Stomach (tissue), 4 donors: ENCODE data around the gene MED15.

ENCODE experiments used
- EP300 ChIP-seq: sonication (generic); formaldehyde crosslinking; IDR thresholded peaks from one replicate; pipeline ENCODE4 v1.6.1; 2017; ENCODE audit warnings: antibody characterized with exemption
- POLR2A ChIP-seq, 4 donors: fragments of 450-650 bp; IDR thresholded peaks; one replicate each; pipeline ENCODE4 v1.6.1; 2016; ENCODE audit warnings: antibody characterized with exemption in 4 of 4, control low read depth in 2 of 4, mild to moderate bottlenecking in 1 of 4, moderate library complexity in 1 of 4
- TF ChIP-seq, protein P1 (sequence below), 7 experiments: fragments of 450-650 bp in 4 of 7; fragments of 200-600 bp in 3 of 7; sonication (generic) in 3 of 7; IDR thresholded peaks; one replicate each; pipeline ENCODE4 v1.5.1; 2016 to 2019; ENCODE audit warnings: antibody characterized with exemption in 7 of 7, control low read depth in 2 of 7, mild to moderate bottlenecking in 1 of 7

DNA sequence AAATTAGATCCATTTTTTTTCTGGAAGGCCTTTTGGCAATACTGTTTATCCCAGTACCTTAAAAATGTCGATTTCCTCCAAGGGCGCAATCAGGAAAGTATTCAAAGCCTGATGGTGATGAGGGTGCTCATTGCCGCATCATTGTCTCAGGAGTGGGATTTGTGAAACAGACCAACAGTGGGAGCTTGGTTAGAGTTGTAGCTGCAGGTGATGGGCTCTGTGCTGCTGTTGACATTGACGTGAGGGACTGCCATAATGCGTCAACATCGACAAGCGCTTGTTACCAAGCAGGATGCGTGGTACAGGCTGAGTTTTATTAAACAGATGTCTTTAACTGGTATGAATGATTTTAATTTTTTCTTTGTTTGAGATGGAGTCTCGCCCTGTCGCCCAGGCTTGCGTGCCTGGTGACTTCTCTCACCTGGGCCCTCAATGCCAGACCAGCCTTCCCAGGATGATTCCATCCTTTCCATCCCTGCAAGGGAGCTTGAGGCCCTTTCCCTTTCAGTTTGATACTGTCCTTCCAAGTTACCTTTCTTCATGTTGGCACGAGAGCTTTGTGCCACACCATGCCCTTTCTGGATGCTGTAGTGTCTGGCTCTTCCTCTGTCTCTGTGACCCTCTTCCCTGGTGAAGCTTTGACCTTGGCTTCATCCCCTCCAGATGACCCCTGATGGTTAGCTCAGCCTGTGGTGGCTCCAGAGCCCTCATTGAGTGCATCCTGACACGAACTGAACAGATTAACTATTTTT lies 10.6 kb downstream of the MED15 start:
- TF ChIP-seq, protein P1, sequence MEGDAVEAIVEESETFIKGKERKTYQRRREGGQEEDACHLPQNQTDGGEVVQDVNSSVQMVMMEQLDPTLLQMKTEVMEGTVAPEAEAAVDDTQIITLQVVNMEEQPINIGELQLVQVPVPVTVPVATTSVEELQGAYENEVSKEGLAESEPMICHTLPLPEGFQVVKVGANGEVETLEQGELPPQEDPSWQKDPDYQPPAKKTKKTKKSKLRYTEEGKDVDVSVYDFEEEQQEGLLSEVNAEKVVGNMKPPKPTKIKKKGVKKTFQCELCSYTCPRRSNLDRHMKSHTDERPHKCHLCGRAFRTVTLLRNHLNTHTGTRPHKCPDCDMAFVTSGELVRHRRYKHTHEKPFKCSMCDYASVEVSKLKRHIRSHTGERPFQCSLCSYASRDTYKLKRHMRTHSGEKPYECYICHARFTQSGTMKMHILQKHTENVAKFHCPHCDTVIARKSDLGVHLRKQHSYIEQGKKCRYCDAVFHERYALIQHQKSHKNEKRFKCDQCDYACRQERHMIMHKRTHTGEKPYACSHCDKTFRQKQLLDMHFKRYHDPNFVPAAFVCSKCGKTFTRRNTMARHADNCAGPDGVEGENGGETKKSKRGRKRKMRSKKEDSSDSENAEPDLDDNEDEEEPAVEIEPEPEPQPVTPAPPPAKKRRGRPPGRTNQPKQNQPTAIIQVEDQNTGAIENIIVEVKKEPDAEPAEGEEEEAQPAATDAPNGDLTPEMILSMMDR (IDR thresholded peaks at IDR 0.05): no peak
- TF ChIP-seq POLR2A (IDR thresholded peaks at IDR 0.05) (no peak), EP300 (no peak)
